Inflammatory macrophage treated with lipopolysaccharide for 4 hours (primary cell): ENCODE data around the gene MAN2B1.
"Not testable (repeated sequence)": the region's sequence is repeated elsewhere in the genome, so short reads cannot be mapped to it uniquely, and the experiment has no call there.

Experiments used
- DNase-seq: peaks from one replicate; pipeline ENCODE4 v3.0.0-alpha.2; 2020

Gene MAN2B1

DNA sequence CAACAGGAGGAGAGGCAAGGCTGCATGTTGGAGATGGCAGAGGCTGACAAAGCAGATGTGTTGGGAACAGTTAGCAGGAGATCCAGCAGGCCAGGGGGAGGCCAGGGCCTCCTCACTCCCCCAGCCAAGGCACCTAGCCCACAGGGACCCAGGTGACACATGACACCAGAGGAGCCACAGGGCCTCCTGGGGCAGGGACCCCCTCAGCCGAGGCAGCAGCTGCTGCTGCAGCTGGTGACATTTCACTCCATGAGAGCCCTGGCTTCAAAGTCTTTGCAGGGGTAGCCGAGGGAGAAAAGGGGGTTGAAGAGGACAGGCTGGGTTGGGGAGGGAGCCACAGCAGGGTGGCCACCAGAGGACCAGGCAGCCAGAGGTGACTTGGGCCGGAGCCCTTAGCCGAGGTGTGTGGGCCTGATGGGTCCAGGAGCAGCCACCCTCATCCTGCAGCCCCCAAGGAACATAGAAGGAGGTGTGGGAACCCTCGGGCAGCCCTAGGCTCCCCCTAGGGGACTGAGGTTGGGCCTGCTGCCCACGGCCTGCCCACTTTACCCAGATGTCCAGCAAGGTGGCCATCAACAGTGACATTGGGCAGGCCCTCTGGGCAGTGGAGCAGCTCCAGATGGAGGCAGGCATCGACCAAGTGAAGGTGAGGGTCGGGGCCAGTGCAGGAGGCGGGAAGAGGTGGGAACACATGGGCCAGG, 21.1 kb upstream of the MAN2B1 start, which contains the start of gene GNG14:
GNG14 (plus strand) TSS at position 503 of the 701 bp plus-strand sequence; CDS start at position 554, 51 bp downstream.
- DNase-seq: no peak

DNA sequence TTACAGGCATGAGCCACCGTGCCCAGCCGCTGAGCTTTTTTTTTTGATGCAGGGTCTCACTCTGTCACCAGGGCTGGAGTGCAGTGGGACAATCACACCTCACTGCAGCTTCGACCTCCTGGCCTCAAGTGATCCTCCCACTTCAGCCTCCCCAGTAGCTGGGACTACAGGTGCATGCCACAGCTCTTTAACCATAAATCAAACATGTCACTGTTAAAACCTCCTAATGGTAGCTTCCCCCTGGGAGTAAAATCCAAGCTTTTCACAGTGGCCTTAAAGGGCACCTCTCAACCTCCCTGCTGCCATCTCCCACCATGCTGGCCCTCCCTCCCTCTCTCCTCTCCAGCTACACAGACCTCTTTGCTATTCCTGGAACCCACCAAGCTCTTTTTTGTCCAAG, 19.3 kb upstream of the MAN2B1 start:
- no peak for DNase-seq

DNA sequence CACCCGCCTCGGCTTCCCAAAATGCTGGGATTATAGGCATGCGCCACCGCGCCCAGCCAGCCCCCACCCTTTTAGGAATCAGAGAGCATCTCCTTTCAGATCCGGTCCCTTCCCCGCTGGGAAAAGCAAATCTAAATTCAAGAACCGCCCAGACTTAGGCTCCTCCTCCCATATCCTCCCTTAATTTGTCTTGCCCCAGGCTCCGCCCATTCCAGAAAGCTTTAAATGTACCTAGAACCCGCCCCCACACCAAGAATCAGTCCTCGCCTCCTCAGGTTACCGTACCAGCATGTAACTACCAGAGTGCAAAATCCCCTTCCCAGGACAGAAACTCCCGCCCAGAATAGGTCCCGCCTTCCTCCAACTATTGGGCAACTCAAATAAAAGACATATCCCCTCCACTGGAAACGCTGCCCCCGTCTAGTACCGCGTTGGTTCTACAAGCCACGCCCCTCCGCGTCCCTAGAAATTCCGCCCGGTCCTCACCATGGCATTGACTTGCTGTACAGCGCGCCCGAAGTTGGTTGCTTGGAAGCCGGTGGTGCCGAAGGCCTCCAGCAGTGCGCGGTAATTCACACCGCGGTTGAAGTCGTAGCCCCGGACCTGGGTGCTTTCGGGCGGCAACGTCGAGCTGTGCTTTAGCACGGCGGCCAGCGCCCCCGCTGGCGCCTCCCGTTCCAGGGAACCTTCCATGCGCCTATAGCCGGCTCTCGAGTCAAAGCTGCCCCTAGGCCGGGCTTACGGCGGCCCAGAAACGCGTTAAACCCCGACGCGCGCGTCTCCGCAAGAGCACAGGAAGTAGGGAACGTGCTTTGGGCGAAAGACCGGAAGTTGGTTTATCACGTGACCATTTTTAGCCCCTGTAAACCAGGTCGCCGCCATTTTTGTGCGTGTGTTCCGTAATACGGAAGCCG, 14.8 kb upstream of the MAN2B1 start, which contains the start of gene DHPS:
DHPS (minus strand) TSS at position 807 of the 914 bp plus-strand sequence; CDS start at position 693, 114 bp downstream.
- DNase-seq: peak; percentile 97

DNA sequence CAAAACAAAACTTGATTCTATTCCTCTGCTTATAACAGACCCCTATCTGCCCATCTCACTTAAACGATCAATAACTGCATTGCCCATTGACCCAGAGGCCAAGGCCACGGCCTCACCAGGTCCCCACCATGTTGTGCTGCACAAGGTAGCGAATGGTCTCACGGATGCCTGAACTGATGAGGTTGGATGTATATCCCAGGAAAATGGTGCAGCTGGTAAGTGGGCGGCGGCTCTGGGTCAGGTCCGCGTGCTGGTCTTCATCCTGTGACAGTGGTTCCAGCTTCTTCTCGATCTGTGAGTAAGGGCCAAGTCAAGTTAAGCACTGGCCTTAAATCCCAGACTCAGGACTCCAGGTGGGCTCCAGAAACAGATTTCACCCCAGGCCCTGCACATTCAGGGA, 13.5 kb upstream of the MAN2B1 start:
- DNase-seq: no peak

DNA sequence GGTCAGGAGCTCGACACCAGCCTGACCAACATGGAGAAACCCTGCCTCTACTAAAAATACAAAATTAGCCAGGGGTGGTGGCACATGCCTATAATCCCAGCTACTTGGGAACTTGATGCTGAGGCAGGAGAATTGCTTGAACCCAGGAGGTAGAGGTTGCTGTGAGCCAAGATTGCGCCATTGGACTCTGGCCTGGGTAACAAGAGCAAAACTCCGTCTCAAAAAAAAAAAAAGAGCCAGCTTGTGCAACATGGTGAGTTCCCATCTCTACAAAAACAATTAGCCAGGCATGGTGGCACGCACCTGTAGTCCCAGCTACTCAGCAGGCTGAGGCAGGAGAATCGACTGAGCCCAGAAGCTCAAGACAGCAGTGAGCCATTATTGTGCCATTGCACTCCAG, 11.5 kb upstream of the MAN2B1 start:
- DNase-seq: not testable (repeated sequence)

DNA sequence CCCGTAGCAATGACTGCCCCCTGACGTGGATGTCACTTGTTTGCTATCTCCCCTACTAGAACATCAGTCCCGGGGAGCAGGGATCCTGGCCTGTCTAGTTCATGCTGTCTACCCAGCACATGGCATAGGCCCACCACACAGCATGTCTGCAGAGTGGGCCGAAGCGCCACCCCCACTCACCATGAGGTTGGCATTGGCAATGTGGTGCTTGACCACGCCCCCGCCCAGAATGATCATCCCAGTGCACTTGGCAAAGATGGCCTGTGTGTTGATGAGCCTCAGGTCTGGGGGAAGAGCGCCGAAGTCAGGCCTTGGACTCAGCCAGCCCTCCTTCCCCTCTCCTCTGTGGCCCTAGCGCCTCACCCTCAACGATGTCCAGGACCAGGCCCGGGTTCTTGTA, 10.4 kb upstream of the MAN2B1 start:
- DNase-seq: no peak

DNA sequence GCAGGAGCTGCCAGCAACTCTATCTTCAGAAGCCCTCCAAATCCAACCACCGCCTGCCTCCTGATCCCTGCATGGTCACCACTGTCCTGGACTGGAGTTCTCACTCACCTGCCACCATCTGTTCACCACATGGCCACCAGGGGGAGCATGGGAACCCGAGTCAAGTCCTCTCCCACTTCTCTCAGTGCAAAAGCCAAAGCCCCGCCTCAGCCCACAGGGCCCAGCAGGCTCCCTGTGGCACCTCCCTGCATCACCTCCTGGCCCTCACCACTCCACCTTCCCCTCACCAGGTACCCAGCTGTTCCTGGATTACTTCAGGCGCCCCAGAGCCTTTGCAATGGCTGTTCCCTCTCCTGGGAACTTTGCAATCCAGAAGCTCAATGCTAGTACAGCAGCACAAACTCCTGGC, 9.8 kb upstream of the MAN2B1 start:
- peak; percentile 73 for DNase-seq

DNA sequence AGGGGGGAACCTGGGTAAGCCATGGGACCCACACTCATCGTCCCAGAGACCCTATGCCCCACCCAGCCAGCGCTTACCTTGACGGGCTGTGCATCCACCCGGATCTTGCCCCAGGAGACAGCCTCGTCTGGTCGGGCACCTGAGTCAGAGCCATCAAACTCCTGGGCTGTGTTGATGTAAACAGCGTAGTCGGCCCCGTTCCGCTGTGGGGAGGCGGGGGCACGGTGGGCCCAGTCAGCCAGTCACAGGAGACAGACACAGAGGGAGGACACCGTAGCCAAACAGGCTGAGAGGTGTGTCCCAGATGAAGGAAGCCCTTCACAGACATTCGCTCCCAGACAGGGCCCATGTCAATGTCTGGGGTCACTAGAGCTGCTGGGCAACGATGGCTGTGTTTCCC, 9.4 kb upstream of the MAN2B1 start:
- DNase-seq: no peak

DNA sequence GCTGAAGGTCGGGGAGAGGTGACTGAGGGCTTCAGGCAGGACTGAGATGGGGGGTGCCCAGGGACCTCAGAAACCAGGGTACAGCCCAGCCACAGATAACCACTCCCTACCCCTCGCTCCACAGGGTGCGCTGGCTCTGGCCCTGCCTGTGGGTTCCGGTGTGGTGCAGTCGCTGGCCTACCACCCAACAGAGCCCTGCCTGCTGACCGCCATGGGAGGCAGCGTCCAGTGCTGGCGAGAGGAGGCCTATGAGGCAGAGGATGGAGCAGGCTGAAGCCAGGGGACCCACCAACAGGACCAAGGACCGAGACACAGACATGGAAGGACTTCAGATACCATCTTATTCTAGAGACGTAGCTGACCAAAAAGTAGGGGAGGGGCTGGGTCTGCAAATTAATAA, 8.9 kb upstream of the MAN2B1 start:
- DNase-seq: no peak

DNA sequence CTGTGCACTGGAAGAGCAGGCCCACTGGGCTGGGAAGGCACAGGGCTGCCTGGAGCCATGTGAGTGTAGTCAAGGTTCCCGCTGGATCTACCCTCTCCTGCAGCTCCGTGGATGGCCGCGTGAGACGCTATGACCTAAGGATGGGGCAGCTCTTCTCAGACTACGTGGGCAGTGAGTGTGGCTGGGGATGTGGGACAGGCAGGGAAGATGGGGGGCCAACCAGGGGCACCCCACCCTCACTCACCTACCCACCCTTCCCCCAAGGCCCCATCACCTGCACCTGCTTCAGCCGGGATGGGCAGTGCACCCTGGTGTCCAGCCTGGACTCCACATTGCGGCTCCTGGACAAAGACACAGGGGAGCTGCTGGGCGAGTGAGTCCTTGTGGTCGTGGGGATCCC, 6.2 kb upstream of the MAN2B1 start:
- DNase-seq: no peak

DNA sequence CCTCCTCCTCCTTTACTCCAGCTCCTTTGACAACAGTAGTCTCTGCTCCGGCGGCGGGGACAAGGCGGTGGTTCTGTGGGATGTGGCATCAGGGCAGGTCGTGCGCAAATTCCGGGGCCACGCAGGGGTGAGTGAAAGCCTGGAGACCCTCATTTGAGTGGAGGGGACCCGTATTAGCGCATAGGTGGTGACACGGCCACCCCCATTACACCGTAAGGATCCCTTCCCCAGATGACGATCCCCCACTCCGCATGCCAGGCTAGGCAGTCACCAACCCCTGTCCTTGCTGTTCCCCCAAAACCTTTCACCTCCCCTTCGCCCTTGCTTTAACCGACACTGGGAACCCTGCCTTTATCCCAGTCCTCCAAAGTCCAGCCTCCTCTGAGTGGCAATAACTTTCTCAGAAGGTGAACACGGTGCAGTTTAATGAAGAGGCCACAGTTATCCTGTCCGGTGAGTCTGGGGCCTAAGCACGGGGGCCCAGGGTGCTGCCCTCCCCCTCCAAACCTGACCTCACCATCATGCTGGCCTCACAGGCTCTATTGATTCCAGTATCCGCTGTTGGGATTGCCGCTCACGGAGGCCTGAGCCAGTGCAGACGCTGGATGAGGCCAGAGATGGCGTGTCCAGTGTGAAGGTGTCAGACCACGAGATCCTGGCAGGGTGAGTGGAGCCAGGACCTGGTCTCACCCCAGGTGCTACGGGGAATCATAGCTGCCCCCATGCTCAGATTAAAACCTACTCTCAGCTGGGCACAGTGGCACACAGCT, 3.8 kb upstream of the MAN2B1 start:
- DNase-seq: no peak

DNA sequence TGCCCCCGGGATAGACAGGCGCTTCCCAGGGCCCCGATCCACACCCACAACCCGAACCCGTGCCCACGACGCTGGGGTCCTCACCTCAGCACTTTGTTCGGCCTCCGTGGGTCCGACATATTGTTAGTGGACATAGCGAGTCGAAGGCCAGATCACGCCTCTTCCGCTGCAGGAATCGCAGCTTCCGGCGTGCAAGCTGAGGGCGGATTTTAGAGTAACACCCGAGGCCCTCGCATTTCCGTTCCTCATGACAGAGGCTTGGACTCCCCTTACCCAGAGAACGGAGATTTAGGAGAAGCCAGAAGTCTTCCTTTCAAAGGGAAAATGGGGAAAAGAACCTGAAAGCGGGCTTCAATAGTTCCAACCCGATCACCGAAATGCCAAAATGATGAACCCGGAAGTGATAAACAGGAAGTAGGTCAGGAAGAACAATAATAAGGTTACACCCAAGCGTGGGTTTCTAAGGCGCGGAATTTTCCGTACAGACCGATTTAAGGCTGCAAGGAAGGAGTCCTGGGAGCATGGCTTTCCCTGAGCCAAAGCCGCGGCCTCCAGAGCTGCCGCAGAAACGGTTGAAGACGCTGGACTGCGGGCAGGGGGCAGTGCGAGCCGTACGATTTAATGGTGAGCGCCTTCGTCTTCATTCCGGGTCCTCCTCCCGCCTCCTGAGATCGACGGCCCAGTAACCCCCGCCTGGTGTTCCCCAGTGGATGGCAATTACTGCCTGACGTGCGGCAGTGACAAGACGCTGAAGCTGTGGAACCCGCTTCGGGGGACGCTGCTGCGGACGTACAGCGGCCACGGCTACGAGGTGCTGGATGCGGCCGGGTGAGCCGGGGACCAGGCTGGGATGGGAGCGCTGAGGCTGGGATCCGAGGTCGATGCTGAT, 3.0 kb upstream of the MAN2B1 start:
- DNase-seq: peak; percentile 85

DNA sequence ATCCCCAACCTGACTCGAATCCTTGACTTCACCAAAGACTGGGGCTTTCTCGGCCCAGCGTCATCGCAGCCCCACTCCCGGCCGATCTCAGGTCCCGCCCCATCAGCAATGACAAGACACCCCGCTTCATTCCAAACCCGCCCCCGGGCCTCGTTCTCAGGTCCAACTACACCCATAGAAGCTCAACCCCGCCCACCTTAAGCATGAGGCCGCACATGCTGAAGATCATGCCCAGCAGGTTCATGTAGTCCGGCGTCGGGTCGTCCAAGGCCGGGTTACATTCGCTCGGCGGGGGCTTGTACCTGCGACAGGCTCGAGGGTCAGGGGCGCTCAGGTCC, 2.4 kb upstream of the MAN2B1 start:
- DNase-seq: peak; percentile 54

DNA sequence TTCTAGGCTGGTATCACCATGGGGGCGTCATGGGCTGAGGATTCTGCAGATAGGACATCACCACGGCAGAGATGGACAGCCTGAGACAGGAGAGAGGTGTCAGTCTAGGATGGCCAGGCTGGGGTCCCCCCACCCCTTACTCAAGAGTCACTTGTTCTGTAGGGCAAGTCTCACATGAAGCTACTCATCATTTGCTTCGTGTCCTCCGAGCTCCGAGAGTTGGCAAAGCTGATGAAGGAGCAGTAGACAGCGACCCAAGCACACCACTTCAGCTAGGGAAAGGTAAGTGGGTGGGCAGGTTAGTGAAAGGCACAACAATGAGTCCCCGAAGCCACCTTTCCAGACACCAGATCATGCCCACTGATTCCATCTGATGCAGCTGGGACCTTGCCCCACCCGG, 1.8 kb upstream of the MAN2B1 start:
- DNase-seq: no peak

DNA sequence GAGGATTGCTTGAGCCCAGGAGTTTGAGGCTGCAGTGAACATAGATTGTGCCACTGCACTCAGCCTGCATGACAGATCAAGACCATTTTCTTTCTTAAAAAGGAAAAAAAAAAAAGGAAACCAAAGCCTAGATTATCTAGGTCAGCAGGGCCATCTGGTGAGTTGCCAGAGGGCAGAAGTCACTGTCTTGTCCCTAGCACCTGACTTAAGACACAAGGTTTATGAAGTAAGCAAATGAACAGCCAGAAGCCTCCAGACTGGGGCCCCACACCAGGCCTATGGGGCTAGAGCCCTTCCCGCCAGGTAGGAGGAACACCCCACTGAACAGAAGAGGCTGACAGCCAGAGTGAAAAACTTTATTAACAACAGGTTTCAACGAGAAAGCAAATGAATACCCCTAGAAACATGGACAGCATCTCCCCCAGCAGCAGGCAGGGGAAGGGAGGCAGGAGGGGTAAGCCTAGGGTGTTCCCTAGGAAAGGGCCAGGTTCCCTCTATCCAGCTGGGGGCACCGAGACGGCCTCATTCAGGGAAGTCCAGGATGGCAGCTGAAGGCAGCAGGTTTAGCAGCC, 1.3 kb upstream of the MAN2B1 start:
- peak; percentile 36 for DNase-seq

DNA sequence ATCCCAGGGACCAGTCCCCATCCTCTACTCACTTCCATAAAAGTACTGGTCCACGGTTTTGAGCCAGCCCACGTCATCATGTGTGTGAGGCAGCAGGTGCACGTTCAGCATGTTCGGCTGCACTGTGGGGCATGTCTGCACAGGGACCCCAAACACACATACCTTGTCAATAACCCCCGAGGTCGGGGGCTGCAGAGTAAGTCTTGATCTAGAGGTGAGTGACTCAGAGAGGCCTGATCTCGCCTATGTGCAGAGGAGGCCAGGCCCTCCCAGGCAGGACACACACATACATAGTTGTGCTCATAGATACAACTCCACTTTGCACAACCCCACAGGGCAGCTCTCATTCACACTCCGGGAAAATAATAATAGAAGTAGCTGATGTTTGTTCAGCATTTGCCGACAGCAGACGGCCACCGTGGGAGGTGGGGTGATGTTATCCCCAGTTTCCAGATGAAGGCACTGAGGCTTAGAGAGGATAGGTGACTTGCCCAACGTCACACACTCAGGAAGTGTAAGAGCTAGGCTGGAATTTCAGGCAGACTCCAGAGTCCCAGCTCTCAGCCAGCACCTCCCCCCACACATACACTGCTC, 774 bp downstream of the MAN2B1 start:
- DNase-seq: peak; percentile 48

DNA sequence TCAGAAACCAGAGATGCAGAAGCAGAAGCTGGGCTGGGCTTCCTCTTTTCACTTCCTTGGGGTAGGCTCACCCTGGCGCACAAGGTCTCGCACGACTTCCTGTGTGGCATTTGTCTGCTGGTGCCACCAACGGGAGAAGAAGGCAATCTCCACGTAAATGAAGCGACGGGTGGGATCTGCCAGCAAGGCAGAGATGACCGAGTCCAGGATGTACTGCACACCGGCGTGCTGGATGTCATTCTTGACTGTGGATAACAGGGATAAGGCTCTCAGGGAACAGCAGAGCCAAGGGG, 1.3 kb downstream of the MAN2B1 start:
- peak; percentile 96 for DNase-seq

DNA sequence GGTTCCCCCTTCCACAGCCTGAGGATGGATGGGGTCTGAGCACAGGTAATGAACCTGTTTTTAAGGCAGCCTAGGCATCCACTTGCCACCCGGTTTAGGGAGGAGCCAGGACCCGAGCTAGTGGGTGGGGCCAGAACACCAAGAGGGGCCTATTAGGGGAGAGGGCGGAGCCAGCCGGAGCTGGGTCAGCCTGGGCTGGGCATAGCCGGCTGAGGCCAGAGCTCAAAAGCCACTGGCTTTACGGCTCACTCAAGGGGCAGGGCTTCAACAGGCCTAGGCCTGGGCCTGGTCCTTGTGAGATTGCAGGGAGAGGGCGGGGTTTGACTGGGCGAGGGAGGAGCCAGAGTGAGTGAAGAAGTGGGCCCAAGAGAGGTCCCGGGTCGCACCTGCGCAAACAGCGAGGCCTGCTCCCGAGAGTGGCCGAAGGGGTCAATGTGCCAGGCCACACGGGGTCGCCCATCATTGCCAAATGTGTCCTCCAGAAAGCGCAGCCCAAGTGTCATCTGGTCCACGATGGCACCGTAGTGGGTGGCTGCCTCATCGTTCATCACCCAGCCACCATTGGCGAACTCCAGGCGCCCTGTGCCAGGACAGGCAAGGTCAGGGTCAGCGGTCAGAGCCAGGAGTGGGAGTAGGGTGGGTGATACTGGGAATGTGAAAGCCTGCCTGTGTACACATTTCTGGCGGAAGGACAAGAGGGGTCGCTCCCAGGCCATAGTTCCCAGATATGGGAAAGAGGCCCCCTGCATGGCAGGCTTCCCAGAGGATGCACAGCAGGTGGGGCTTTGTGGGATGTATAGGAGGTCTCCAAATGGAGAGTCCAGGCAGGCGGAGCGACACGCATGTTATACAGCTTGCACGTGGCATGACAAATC, 1.9 kb downstream of the MAN2B1 start:
- no peak for DNase-seq

DNA sequence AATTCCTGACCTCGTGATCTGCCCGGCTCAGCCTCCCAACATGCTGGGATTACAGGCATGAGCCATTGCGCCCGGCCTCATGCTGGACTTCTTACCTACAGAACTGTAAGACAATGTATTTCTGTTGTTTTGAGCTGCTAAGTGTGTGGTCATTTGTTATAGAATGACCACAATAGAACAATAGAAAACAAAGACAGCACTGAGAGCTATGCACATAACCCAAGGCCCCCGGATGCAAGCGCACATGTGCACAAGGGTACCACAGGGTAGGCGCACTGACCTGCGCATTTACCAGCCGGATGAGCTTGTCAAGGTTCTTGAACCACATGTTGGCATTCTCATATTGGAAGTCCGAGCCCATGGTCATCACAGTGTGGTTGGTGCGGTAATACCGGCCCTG, 5.6 kb downstream of the MAN2B1 start:
- no peak for DNase-seq

DNA sequence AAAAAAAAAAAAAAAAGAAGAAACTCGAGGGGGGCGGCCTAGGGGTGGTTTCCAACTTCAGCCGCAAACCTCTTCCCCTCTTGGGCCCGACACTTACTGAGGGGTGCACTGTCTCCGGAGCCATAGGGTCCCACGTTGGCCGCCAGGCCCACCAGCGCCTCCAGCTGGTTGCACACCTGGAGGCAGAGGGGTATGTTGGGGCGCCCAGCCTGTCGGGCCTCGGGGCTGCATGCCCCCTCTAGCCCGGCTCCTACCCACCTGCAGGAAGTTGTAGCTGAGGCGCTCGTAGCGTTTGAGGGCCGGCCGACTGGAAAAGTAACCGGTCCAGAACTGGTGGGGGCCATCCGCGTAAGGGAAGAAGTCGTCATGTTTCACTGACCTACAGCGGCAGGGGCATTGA, 8.6 kb downstream of the MAN2B1 start:
- no peak for DNase-seq
